ENCODE results near the gene KRTAP5-4. TPM values are rescaled to one million over a fixed set of nuclear protein-coding genes. Genes with fewer than 3 reads are reported as not detected.
"Not testable (repeated sequence)": the region's sequence is repeated elsewhere in the genome, so short reads cannot be mapped to it uniquely, and the experiment has no call there.

Gene KRTAP5-4
- total RNA-seq, 1 experiment from 2014 or later, result not detected

- Histone ChIP-seq H3K4me3 (ENCODE audit: low read length) (no peak overlapping the region), H3K9ac (ENCODE audit: low read length) (no peak overlapping the region), H3K27me3 (ENCODE audit: low read length) (no peaks in the 10 kb centered on the region), H3K4me2 (ENCODE audit: low read depth, low read length, poor library complexity, severe bottlenecking) (no peak overlapping the region), H3K9me2 (replicated peaks; ENCODE audit: insufficient read depth, low read length) (no peaks in the 10 kb centered on the region), H3K9me3 (ENCODE audit: low read length) (no peaks in the 10 kb centered on the region), H4K20me1 (ENCODE audit: insufficient read depth, low read depth, low read length) (no peaks in the 10 kb centered on the region), H3K36me3 (ENCODE audit: insufficient read depth, low read length) (no peaks in the 10 kb centered on the region), H3K27ac (ENCODE audit: low read length) (no peak overlapping the region), H3K79me2 (ENCODE audit: low read length) (no peaks in the 10 kb centered on the region), H2AFZ (ENCODE audit: low read length) (no peak overlapping the region), H3K4me1 (ENCODE audit: low read length) (peaks cover 17% of the 10 kb centered on the region)
- no peak for DNase-seq
Measured at GRCh38 chr11:1597331-1597993, 24.5 kb downstream of the KRTAP5-4 start.

DNA sequence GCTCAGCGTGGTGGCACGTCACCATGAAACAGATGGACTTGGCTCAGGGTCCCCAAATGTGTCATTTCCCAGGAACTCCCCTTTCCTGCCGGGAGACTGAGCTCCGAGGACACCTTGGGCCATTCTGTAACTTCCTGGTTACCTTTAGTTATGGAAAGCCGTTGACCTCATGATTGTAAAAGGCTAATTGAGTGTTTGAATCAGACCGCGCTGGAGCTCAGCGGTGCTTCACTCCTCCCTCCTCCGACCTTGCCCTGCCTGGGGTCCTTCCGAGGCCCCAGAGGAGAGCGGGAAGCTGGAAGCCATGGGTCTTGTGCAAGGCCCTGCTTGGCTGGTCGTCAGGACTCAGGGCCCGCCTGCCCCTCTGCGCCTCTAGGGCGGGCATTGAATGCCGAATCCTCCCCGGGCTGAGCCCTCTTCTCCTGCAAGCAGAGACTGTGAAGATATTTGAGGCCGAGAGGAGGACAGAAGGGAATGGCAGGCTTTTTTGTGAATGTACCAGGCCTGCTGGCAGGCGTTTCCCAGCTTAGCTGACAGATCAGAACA is 25.3 kb downstream of the KRTAP5-4 start:
- DNase-seq; H3K9me2 ChIP-seq (replicated peaks; ENCODE audit: insufficient read depth, low read length); H3K9ac ChIP-seq (ENCODE audit: low read length); H3K27me3 ChIP-seq (ENCODE audit: low read length); H3K36me3 ChIP-seq (ENCODE audit: insufficient read depth, low read length); H3K4me2 ChIP-seq (ENCODE audit: low read depth, low read length, poor library complexity, severe bottlenecking); H3K4me3 ChIP-seq (ENCODE audit: low read length); H2AFZ ChIP-seq (ENCODE audit: low read length); H3K79me2 ChIP-seq (ENCODE audit: low read length); H3K27ac ChIP-seq (ENCODE audit: low read length); H3K9me3 ChIP-seq (ENCODE audit: low read length); H4K20me1 ChIP-seq (ENCODE audit: insufficient read depth, low read depth, low read length): not testable (repeated sequence)
- peaks cover 12% of the 10 kb centered on the region for H3K4me1 ChIP-seq (ENCODE audit: low read length)

GRCh38 chr11:1595994-1596575 is 25.9 kb downstream of the KRTAP5-4 start:
- H3K4me3 ChIP-seq (ENCODE audit: low read length); H2AFZ ChIP-seq (ENCODE audit: low read length); H3K4me2 ChIP-seq (ENCODE audit: low read depth, low read length, poor library complexity, severe bottlenecking); H4K20me1 ChIP-seq (ENCODE audit: insufficient read depth, low read depth, low read length); H3K9me2 ChIP-seq (replicated peaks; ENCODE audit: insufficient read depth, low read length); H3K4me1 ChIP-seq (ENCODE audit: low read length); DNase-seq; H3K36me3 ChIP-seq (ENCODE audit: insufficient read depth, low read length); H3K9ac ChIP-seq (ENCODE audit: low read length); H3K27ac ChIP-seq (ENCODE audit: low read length); H3K79me2 ChIP-seq (ENCODE audit: low read length); H3K27me3 ChIP-seq (ENCODE audit: low read length); H3K9me3 ChIP-seq (ENCODE audit: low read length): not testable (repeated sequence)

DNA sequence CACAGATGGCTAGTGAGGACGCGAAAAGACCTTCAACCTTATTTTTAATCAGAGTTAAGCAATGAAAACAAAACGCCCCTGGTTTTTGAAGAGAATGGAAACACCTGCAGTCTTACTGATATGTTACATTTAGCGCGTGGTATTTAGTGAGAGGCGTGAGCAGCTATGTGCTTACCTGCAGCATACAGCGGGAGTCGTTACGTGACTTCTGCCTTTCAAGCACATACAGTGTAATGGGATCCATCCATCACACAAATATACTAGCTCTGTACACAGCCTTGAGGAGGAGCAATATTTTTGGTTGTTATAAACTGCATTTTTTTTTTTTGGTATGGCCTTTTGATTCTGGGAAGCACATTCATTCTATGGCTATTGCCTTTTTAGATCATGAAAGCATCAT is 29.3 kb downstream of the KRTAP5-4 start:
- Histone ChIP-seq H3K9ac (ENCODE audit: low read length) (no peak overlapping the region), H3K4me2 (ENCODE audit: low read depth, low read length, poor library complexity, severe bottlenecking) (no peak overlapping the region), H3K4me3 (ENCODE audit: low read length) (no peak overlapping the region), H3K79me2 (ENCODE audit: low read length) (no peaks in the 10 kb centered on the region), H3K4me1 (ENCODE audit: low read length) (no peaks in the 10 kb centered on the region), H3K9me2 (replicated peaks; ENCODE audit: insufficient read depth, low read length) (no peaks in the 10 kb centered on the region), H3K27me3 (ENCODE audit: low read length) (no peaks in the 10 kb centered on the region), H3K27ac (ENCODE audit: low read length) (no peak overlapping the region), H3K9me3 (ENCODE audit: low read length) (no peaks in the 10 kb centered on the region), H4K20me1 (ENCODE audit: insufficient read depth, low read depth, low read length) (no peaks in the 10 kb centered on the region), H2AFZ (ENCODE audit: low read length) (no peak overlapping the region), H3K36me3 (ENCODE audit: insufficient read depth, low read length) (no peaks in the 10 kb centered on the region)
- DNase-seq, result no peak

GRCh38 chr11:1589996-1590395 is 31.9 kb downstream of the KRTAP5-4 start:
- no peak overlapping the region for H2AFZ ChIP-seq (ENCODE audit: low read length)
- H3K36me3 ChIP-seq (ENCODE audit: insufficient read depth, low read length), result no peaks in the 10 kb centered on the region
- H4K20me1 ChIP-seq (ENCODE audit: insufficient read depth, low read depth, low read length), result no peaks in the 10 kb centered on the region
- no peaks in the 10 kb centered on the region for H3K9me2 ChIP-seq (replicated peaks; ENCODE audit: insufficient read depth, low read length)
- DNase-seq, result no peak
- no peak overlapping the region for H3K9ac ChIP-seq (ENCODE audit: low read length)
- H3K4me1 ChIP-seq (ENCODE audit: low read length), result peaks cover 5% of the 10 kb centered on the region; the same call in 1 of the 2 replicates
- H3K27me3 ChIP-seq (ENCODE audit: low read length), result no peaks in the 10 kb centered on the region
- H3K79me2 ChIP-seq (ENCODE audit: low read length), result no peaks in the 10 kb centered on the region
- no peak overlapping the region for H3K4me3 ChIP-seq (ENCODE audit: low read length)
- no peak overlapping the region for H3K4me2 ChIP-seq (ENCODE audit: low read depth, low read length, poor library complexity, severe bottlenecking)
- H3K27ac ChIP-seq (ENCODE audit: low read length), result no peak overlapping the region
- no peaks in the 10 kb centered on the region for H3K9me3 ChIP-seq (ENCODE audit: low read length)

DNA sequence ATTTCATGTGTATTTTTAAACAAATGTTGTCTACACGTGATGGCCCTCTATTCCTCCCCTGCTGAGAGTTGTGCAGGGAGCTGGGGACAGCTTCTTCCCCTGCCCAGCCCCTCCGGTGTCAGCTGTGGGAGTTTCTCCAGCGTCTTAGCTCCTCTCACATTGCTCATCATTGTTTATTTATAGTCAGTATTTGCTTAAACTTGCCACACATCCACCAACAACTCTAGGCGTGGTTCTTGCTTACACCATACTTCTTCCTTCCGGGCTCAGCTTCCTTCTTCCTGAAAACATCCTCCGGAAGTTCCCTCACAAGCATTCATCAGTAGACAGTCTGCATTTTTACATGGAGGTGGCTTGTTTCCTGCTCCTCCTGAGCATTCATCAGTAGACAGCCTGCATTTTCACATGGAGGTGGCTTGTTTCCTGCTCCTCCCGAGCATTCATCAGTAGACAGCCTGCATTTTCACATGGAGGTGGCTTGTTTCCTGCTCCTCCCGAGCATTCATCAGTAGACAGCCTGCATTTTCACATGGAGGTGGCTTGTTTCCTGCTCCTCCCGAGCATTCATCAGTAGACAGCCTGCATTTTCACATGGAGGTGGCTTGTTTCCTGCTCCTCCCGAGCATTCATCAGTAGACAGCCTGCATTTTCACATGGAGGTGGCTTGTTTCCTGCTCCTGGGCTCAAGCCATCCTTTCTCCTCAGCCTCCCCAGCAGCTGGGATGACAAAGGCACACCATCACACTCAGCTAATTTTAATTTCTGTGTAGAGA is 32.6 kb downstream of the KRTAP5-4 start:
- H2AFZ ChIP-seq (ENCODE audit: low read length); H3K4me1 ChIP-seq (ENCODE audit: low read length): not testable (repeated sequence)

DNA sequence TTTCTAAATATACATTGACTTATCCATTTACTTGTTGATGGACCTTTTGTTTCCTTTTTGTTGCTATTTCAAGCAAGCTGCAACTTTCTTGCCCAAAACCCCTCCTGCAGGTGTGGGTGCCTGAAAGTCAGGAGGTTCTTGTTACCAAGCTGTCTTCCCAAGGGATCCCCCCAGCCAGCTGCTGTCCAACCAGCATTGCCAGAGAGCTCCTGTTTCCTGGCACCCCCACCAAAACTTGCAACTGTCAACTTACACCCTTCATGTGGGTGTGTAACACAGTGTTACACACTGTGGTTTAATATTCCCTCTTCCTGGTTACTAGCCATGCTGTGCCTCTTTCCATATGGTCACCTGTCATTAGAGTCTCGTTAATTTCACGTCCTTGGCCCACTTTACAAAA is 35.2 kb downstream of the KRTAP5-4 start:
- no peak overlapping the region for H3K4me3 ChIP-seq (ENCODE audit: low read length)
- H2AFZ ChIP-seq (ENCODE audit: low read length), result no peak overlapping the region
- no peak overlapping the region for H3K4me2 ChIP-seq (ENCODE audit: low read depth, low read length, poor library complexity, severe bottlenecking)
- H3K79me2 ChIP-seq (ENCODE audit: low read length), result no peaks in the 10 kb centered on the region
- H3K36me3 ChIP-seq (ENCODE audit: insufficient read depth, low read length), result no peaks in the 10 kb centered on the region
- H4K20me1 ChIP-seq (ENCODE audit: insufficient read depth, low read depth, low read length), result no peaks in the 10 kb centered on the region
- no peaks in the 10 kb centered on the region for H3K27me3 ChIP-seq (ENCODE audit: low read length)
- DNase-seq, result no peak
- no peaks in the 10 kb centered on the region for H3K9me2 ChIP-seq (replicated peaks; ENCODE audit: insufficient read depth, low read length)
- H3K4me1 ChIP-seq (ENCODE audit: low read length), result peaks cover 5% of the 10 kb centered on the region; the same call in 1 of the 2 replicates
- no peaks in the 10 kb centered on the region for H3K9me3 ChIP-seq (ENCODE audit: low read length)
- no peak overlapping the region for H3K9ac ChIP-seq (ENCODE audit: low read length)
- H3K27ac ChIP-seq (ENCODE audit: low read length), result no peak overlapping the region

More for the DNA sequence above, 32.6 kb downstream of the KRTAP5-4 start:
- H3K79me2 ChIP-seq (ENCODE audit: low read length); H3K9ac ChIP-seq (ENCODE audit: low read length); DNase-seq; H3K4me3 ChIP-seq (ENCODE audit: low read length); H3K27ac ChIP-seq (ENCODE audit: low read length); H3K9me3 ChIP-seq (ENCODE audit: low read length); H3K36me3 ChIP-seq (ENCODE audit: insufficient read depth, low read length); H3K27me3 ChIP-seq (ENCODE audit: low read length); H3K9me2 ChIP-seq (replicated peaks; ENCODE audit: insufficient read depth, low read length); H3K4me2 ChIP-seq (ENCODE audit: low read depth, low read length, poor library complexity, severe bottlenecking); H4K20me1 ChIP-seq (ENCODE audit: insufficient read depth, low read depth, low read length): not testable (repeated sequence)

DNA sequence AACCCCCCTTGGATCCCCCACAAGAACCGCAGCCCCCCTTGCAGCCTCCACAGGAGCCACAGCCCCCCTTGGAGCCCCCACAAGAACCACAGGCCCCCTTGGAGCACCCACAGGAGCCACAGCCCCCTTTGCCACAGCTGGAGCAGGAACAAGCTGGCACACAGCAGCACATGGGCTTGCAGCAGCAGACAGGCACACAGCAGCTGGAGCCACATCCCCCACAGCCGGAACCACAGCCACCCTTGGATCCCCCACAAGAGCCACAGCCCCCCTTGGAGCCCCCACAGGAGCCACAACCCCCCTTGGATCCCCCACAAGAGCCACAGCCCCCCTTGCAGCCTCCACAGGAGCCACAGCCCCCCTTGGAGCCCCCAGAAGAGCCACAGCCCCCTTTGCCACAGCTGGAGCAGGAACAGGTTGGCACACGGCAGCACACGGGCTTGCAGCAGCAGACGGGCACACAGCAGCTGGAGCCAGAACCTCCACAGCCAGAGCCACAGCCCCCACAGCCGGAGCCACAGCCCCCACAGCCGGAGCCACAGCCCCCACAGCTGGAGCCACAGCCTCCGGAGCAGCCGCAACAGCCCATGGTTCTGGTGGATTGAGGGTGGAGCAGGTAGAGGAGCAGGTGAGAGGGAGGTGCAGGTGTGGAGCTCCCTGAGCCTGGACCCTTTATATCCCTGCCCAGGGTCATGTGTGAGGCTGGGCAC is 37.1 kb downstream of the KRTAP5-4 start, which contains the start of gene KRTAP5-1:
Gene KRTAP5-1, minus strand, starts transcription at position 623 of the 710 bp plus-strand sequence. Its CDS starts 34 bp downstream, at position 589.
- not testable (repeated sequence) for H3K9me2 ChIP-seq (replicated peaks; ENCODE audit: insufficient read depth, low read length); H3K36me3 ChIP-seq (ENCODE audit: insufficient read depth, low read length); H3K9ac ChIP-seq (ENCODE audit: low read length); H3K4me2 ChIP-seq (ENCODE audit: low read depth, low read length, poor library complexity, severe bottlenecking); DNase-seq; H3K9me3 ChIP-seq (ENCODE audit: low read length); H2AFZ ChIP-seq (ENCODE audit: low read length); H3K4me1 ChIP-seq (ENCODE audit: low read length); H3K4me3 ChIP-seq (ENCODE audit: low read length); H4K20me1 ChIP-seq (ENCODE audit: insufficient read depth, low read depth, low read length); H3K27ac ChIP-seq (ENCODE audit: low read length); H3K27me3 ChIP-seq (ENCODE audit: low read length); H3K79me2 ChIP-seq (ENCODE audit: low read length)
